HG02798 (cell line): Measurements from ENCODE around the gene SLC39A1.
"Not testable (repeated sequence)": the region's sequence is repeated elsewhere in the genome, so short reads cannot be mapped to it uniquely, and the experiment has no call there.

Experiments used
- ATAC-seq: cut with Tn5 transposase; IDR thresholded peaks from one replicate; pipeline ENCODE4 v1.9.1; 2021; ENCODE audit warnings: mild to moderate bottlenecking; ENCODE audit not compliant: unreplicated experiment, poor library complexity

The SLC39A1 gene

GRCh38 chr1:153933430-153933829 lies 29.9 kb downstream of the SLC39A1 start:
- no peak for ATAC-seq

- ATAC-seq: no peak
Observed at GRCh38 chr1:153932156-153933131, 30.9 kb downstream of the SLC39A1 start.

DNA sequence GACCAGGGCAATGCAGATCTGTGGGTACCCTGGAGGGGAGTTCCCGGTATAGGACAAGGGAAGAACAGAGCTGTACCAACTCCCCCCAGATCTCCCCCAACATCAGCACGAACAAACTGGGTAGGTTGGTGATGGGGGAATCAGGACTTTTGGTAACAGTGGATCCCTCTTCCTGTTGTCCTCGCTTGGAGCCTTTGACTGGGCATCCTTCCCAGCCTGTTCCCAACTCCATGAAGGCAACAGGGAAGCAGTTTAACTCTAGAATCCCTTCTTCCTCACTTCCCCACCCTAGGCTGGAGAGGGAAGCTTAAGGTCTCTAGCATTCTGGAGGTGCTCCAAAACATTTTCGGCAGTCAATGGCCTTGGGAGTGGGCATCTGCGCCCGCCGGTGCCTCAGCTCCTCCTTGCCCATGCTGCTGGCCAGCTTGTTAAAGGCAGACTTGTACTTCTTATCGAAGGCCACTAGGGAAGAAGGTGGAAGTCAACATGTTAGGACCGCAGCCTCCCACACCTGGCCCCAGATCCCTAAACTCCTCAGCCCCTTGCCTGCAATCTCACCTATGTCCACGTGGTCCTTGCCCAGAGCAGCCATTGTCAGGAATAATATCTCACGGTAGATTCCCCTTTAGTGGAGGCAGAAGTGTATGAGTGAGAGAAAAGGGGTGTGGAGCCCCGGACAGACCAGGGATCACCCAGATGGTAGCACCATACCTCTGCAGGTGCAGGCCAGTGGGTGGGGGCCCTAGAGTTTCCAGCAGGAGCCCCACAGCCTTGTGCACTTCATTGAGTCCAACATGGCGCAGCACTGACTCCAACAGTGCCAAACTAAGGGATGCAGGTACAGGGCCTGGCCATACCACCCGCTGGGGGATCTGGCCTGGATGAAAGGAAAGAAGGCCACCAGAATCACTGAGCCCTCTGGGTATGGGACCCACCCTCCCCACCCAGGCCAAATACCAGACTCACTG lies 33.1 kb downstream of the SLC39A1 start:
- ATAC-seq: no peak

- ATAC-seq: no peak
Observed at GRCh38 chr1:153929426-153929825, 33.9 kb downstream of the SLC39A1 start.

DNA sequence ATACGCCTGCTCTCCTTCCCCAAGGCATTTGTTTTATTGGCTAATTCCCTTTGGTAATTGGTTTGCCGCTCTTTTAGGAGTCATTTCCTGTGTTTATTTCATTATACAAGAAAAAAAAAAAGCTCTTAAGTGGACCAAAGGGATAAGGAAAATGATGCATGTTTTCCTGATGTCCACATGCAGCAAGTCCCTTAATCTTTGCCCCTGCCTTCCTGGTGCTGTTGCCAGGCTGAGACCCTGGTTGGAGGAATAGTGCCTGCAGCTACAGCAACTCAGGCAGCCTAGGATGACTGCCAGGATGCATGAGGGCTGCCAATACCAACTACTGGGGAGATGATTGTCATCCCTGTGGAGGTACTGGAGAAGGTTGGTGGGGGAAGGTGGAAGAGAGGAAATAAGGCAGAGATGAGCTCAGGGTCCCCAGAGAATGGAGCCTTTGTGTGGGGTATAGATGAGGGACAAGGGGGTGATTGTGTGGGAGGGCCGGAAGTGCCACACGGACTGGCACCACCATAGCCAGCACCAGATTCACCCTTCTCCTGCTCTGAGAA lies 34.5 kb downstream of the SLC39A1 start:
- ATAC-seq: no peak

GRCh38 chr1:153928245-153928644 lies 35.1 kb downstream of the SLC39A1 start:
- no peak for ATAC-seq

DNA sequence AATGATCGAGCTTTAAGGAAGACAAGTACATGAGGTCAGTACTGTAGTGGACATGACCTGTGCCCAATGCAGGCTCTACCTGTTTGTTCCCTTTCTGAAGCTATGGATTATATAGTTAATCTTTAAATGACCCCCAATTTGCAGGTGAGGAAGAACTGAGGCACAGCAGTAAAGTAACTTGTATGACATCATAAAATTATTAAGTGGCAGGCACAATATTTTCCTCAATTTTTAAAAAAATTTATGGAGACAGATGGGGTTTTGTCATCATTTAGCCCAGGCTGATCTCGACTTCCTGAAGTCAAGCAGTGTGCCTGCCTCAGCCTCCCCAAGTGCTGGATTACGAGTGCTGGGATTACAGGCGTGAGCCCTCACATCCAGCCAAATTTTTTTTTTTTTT lies 36.9 kb downstream of the SLC39A1 start:
- ATAC-seq: no peak

- ATAC-seq: peak; percentile 95
Observed at GRCh38 chr1:153922972-153923925, 40.1 kb downstream of the SLC39A1 start, which contains the start of gene GATAD2B. TSS of gene GATAD2B (minus strand) at chr1:153922972. CDS start at chr1:153828347, 94,625 bp downstream.

- peak; percentile 28 for ATAC-seq
Observed at GRCh38 chr1:153922076-153922971, 41.0 kb downstream of the SLC39A1 start.

DNA sequence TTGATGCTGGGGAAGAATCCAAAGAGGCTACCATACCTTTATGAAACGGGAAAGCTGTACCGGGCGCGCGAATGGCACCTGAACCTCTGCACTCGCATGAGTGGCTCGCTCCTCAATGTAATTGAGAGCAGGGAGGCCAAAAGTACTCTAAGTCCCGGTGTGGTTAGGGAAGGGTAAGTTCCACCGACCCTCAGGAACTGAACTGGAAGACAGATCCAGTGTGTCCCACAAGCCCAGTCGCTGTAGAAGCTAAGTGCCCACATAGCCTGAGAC lies 41.6 kb downstream of the SLC39A1 start:
- ATAC-seq: no peak

DNA sequence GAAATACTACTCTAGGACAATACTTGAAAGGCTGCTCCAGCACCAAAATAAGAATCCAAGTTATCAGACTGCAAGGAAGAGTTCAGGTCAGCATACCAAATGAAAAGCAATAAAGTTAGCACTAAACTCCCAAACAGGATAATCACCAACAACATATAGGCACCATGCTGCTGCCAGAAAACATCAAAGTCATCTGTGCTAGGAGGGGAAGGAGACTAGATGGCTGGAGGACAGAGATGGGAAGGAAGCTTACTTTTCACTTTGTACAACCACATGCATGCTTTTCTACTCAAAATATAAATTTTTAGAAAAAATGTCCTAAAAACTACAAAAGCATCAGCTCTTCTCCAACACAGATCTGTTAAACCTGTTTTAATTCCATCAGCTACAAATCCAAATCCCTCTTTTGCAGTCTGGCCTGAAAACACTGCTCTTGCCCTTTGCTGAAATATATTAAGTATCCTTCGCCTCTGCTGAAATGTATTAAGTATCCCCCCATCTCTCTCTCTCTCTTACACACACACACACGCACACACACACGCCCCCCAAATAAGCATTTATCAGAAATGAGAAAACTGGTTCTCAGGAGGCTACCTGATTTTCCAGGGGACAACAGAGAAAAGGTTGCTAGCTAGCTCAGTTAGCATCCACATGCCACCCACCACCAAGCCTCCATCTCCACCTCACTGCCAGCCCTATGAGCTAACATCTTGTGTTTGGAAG lies 42.1 kb downstream of the SLC39A1 start:
- ATAC-seq: no peak

DNA sequence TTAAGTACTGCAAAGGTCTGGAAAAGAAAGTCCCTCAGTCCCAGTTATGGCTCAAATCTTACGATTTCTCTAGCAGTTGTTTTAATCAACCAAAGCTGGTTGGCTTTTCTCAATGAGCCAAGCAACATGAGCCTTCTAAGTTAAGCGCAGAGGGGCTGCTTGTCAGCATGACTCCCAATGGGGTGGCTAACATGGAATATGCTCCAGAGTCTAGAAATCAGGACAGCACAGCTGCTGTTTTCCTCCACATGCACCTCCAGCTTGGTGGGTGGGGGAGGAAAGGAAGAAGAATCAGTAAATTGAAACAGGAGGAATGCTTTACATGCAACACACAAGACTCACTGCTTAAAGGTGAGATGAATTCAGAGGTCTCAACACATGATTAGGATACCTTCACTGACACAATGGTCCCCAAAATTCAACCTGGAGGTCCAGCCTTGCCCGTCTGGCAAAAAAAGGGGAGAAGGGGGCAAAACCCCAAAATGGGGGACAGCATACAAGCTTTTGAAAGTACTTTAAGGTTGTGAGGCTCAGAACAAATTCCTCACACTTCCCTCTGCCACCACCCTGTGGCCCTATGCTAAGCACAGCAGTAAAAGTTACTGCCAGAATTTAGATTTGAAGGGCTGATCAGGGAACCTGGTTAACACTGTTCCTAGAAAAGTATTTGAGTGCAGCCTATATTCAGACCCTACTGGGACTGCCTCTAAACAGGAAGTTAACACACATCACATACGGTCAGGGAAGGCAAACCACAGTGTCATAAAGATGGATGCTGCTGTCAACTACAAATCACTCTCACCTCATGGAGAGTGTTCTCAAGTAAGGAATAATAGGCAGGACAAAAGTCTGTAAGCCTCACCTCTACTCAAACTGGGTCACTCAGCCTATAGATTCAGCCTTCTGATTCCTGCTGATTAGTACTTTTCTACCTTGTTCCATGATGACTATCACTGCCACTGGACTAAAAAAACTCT lies 43.2 kb downstream of the SLC39A1 start:
- no peak for ATAC-seq

- ATAC-seq: no peak
Observed at GRCh38 chr1:153916297-153916696, 47.0 kb downstream of the SLC39A1 start.

DNA sequence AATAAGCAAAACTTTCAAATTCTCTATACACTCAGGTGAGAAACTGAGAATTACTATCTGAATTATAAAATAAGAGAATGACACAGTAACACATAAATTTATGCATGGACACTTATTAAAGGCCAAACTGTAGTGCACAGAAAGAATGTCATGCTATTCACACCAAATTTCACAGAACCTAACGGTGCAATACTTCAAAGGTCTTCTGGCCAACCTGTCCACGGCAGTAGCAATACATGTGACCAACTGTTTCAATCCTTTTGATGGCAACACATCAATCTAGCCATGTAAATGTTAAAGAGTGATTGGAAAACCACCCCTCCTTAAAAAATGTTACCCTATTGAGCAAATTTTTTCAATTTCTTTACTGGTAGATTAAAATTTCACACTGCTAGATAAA lies 51.0 kb downstream of the SLC39A1 start:
- ATAC-seq: no peak

DNA sequence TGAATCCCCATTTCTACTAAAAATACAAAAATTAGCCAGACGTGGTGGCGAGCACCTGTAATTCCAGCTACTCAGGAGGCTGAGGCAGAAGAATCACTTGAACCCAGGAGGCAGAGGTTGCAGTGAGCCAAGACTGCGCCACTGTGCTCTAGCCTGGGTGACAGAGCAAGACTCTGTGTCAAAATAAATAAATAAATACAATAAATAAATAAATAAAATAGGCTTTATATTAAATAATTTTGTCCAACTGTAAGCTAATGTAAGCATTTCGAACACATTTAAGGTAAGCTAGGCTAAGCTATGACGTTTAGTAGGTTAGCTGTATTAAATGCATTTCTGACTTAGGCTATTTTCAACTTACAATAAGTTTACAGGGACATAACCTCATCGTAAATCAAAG lies 52.8 kb downstream of the SLC39A1 start:
- not testable (repeated sequence) for ATAC-seq
